ENCODE results near the gene FNIP2. TPM values are rescaled to one million over a fixed set of nuclear protein-coding genes. Genes with fewer than 3 reads are reported as not detected.

Gene FNIP2
- polyA plus RNA-seq, 3 donors from 2014 or later: 2.2 to 4.6 (median 3.6) TPM

GRCh38 chr4:158829254-158829653, 60.4 kb downstream of the FNIP2 start:
- Mint-ChIP-seq H3K36me3 (peaks cover 13 to 38% (median 33%) of the 10 kb centered on the region in 3 donors), H3K27ac (no peak overlapping the region), H3K9me3 (no peaks in the 10 kb centered on the region), H3K27me3 (ENCODE audit: low read depth in 3 of 3) (peaks cover 1 to 2% (median 2%) of the 10 kb centered on the region in 3 donors), H3K4me1 (peaks cover 30 to 36% of the 10 kb centered on the region in 2 donors), H3K4me3 (no peak overlapping the region)
- no peak for DNase-seq

GRCh38 chr4:158833602-158834001, 64.8 kb downstream of the FNIP2 start:
- Mint-ChIP-seq H3K27me3 (ENCODE audit: low read depth in 3 of 3) (peaks cover 0 to 2% (median 1%) of the 10 kb centered on the region in 3 donors), H3K9me3 (no peaks in the 10 kb centered on the region), H3K27ac (no peak overlapping the region), H3K4me1 (peaks cover 19 to 23% of the 10 kb centered on the region in 2 donors), H3K36me3 (peaks cover 15 to 47% (median 37%) of the 10 kb centered on the region in 3 donors), H3K4me3 (no peak overlapping the region)
- no peak for DNase-seq

- DNase-seq: no peak
- no peak overlapping the region for H3K4me3 Mint-ChIP-seq
- H3K4me1 Mint-ChIP-seq: peaks cover 23 to 30% of the 10 kb centered on the region in 2 donors
- H3K36me3 Mint-ChIP-seq: peaks cover 16 to 40% (median 33%) of the 10 kb centered on the region in 3 donors
- H3K9me3 Mint-ChIP-seq: no peaks in the 10 kb centered on the region
- H3K27ac Mint-ChIP-seq: peak overlapping the region in 2 of 6 donors; percentile 40 to 71
- H3K27me3 Mint-ChIP-seq (ENCODE audit: low read depth in 3 of 3): peaks cover 0 to 2% (median 0%) of the 10 kb centered on the region in 3 donors
These were observed 66.6 kb downstream of the FNIP2 start for GRCh38 chr4:158835226-158836001.

GRCh38 chr4:158836002-158836369, 67.2 kb downstream of the FNIP2 start:
- no peak for DNase-seq
- peaks cover 16 to 37% (median 30%) of the 10 kb centered on the region in 3 donors for H3K36me3 Mint-ChIP-seq
- H3K4me3 Mint-ChIP-seq: no peak overlapping the region
- peak overlapping the region in 3 of 6 donors; percentile 18 to 71 (median 40) for H3K27ac Mint-ChIP-seq
- no peaks in the 10 kb centered on the region for H3K9me3 Mint-ChIP-seq
- H3K27me3 Mint-ChIP-seq (ENCODE audit: low read depth in 3 of 3): no peaks in the 10 kb centered on the region
- peaks cover 23 to 30% of the 10 kb centered on the region in 2 donors for H3K4me1 Mint-ChIP-seq

- Mint-ChIP-seq H3K4me3 (peak overlapping the region in 2 of 5 donors; percentile 0 to 34), H3K9me3 (no peaks in the 10 kb centered on the region), H3K36me3 (peaks cover 16 to 40% (median 28%) of the 10 kb centered on the region in 3 donors), H3K4me1 (peaks cover 23 to 30% of the 10 kb centered on the region in 2 donors), H3K27ac (peak overlapping the region in 4 of 6 donors; percentile 47 to 74 (median 62)), H3K27me3 (ENCODE audit: low read depth in 3 of 3) (no peaks in the 10 kb centered on the region)
- no peak for DNase-seq
These were observed 68.1 kb downstream of the FNIP2 start for GRCh38 chr4:158836828-158837449.

- Mint-ChIP-seq H3K27ac (peak overlapping the region; percentile 10 to 74 (median 56)), H3K27me3 (ENCODE audit: low read depth in 3 of 3) (no peaks in the 10 kb centered on the region), H3K4me3 (peak overlapping the region in 4 of 5 donors; percentile 12 to 49 (median 22)), H3K9me3 (no peaks in the 10 kb centered on the region), H3K36me3 (peaks cover 16 to 37% (median 25%) of the 10 kb centered on the region in 3 donors), H3K4me1 (peaks cover 23 to 30% of the 10 kb centered on the region in 2 donors)
- DNase-seq: peak in 2 of 3 donors; percentile 14 to 15
These were observed 68.8 kb downstream of the FNIP2 start for GRCh38 chr4:158837527-158838141.

GRCh38 chr4:158840131-158840530, 71.3 kb downstream of the FNIP2 start:
- Mint-ChIP-seq H3K4me1 (peaks cover 23 to 30% of the 10 kb centered on the region in 2 donors), H3K9me3 (no peaks in the 10 kb centered on the region), H3K27ac (peak overlapping the region in 1 of 6 donors; percentile 22), H3K36me3 (peaks cover 11 to 34% (median 28%) of the 10 kb centered on the region in 3 donors), H3K27me3 (ENCODE audit: low read depth in 3 of 3) (no peaks in the 10 kb centered on the region), H3K4me3 (no peak overlapping the region)
- DNase-seq: no peak

GRCh38 chr4:158841540-158841939, 72.7 kb downstream of the FNIP2 start:
- Mint-ChIP-seq H3K4me1 (peaks cover 23 to 26% of the 10 kb centered on the region in 2 donors), H3K36me3 (peaks cover 11 to 28% (median 20%) of the 10 kb centered on the region in 3 donors), H3K27ac (no peak overlapping the region), H3K9me3 (no peaks in the 10 kb centered on the region), H3K4me3 (no peak overlapping the region), H3K27me3 (ENCODE audit: low read depth in 3 of 3) (no peaks in the 10 kb centered on the region)
- DNase-seq: no peak

- Mint-ChIP-seq H3K4me1 (peaks cover 14 to 17% of the 10 kb centered on the region in 2 donors), H3K36me3 (peaks cover 4 to 23% (median 15%) of the 10 kb centered on the region in 3 donors), H3K9me3 (no peaks in the 10 kb centered on the region)
These were observed 76.7 kb downstream of the FNIP2 start for GRCh38 chr4:158845311-158846041.

GRCh38 chr4:158847535-158847934, 78.7 kb downstream of the FNIP2 start:
- no peak overlapping the region for H3K27ac Mint-ChIP-seq
- H3K27me3 Mint-ChIP-seq (ENCODE audit: low read depth in 3 of 3): peaks cover 0 to 2% (median 0%) of the 10 kb centered on the region in 3 donors
- no peak overlapping the region for H3K4me3 Mint-ChIP-seq

More at GRCh38 chr4:158845311-158846041, 76.7 kb downstream of the FNIP2 start:
- Mint-ChIP-seq H3K27ac (no peak overlapping the region), H3K27me3 (ENCODE audit: low read depth in 3 of 3) (peaks cover 0 to 2% (median 0%) of the 10 kb centered on the region in 3 donors), H3K4me3 (no peak overlapping the region)
- no peak for DNase-seq

GRCh38 chr4:158849681-158850080, 80.9 kb downstream of the FNIP2 start:
- H3K9me3 Mint-ChIP-seq: no peaks in the 10 kb centered on the region
- H3K27ac Mint-ChIP-seq: peak overlapping the region in 1 of 6 donors; percentile 17
- no peak overlapping the region for H3K4me3 Mint-ChIP-seq
- H3K4me1 Mint-ChIP-seq: peaks cover 17 to 23% of the 10 kb centered on the region in 2 donors
- peaks cover 0 to 2% (median 0%) of the 10 kb centered on the region in 3 donors for H3K27me3 Mint-ChIP-seq (ENCODE audit: low read depth in 3 of 3)
- no peak for DNase-seq
- peaks cover 4% of the 10 kb centered on the region in 3 donors for H3K36me3 Mint-ChIP-seq

More at GRCh38 chr4:158847535-158847934, 78.7 kb downstream of the FNIP2 start:
- Mint-ChIP-seq H3K36me3 (peaks cover 8 to 16% (median 10%) of the 10 kb centered on the region in 3 donors), H3K4me1 (peaks cover 17 to 23% of the 10 kb centered on the region in 2 donors), H3K9me3 (no peaks in the 10 kb centered on the region)
- no peak for DNase-seq

GRCh38 chr4:158850371-158850770, 81.5 kb downstream of the FNIP2 start:
- H3K4me1 Mint-ChIP-seq: peaks cover 17 to 23% of the 10 kb centered on the region in 2 donors
- peaks cover 4 to 10% (median 4%) of the 10 kb centered on the region in 3 donors for H3K36me3 Mint-ChIP-seq
- DNase-seq: no peak
- no peak overlapping the region for H3K4me3 Mint-ChIP-seq
- H3K9me3 Mint-ChIP-seq: no peaks in the 10 kb centered on the region
- peaks cover 0 to 2% (median 0%) of the 10 kb centered on the region in 3 donors for H3K27me3 Mint-ChIP-seq (ENCODE audit: low read depth in 3 of 3)
- peak overlapping the region in 2 of 6 donors; percentile 1 to 53 for H3K27ac Mint-ChIP-seq
